PC-9 (cell line): ENCODE results near the gene TMEM132E. TPM values are rescaled to one million over a fixed set of nuclear protein-coding genes. Genes with fewer than 3 reads are reported as not detected.

Experiments used
- BruUV-seq: library from RNA; stranded (reverse); fragments of 400-500 nt; replicated peaks from 2 replicates; lab custom pipeline; 2021; lab: Mats Ljungman, UMichigan
- CTCF ChIA-PET: fragments of 300-600 bp; sonication (Branson Sonifier 250); formaldehyde crosslinking; loops from one replicate; lab custom pipeline; 2022; ENCODE audit warnings: antibody characterized with exemption; lab: Charles Lee
- POLR2A ChIA-PET: fragments of 300-600 bp; sonication (Branson Sonifier 250); formaldehyde crosslinking; loops from one replicate; lab custom pipeline; 2022; ENCODE audit warnings: antibody characterized with exemption; ENCODE audit not compliant: unreplicated experiment; lab: Charles Lee
- DNase-seq, 2 experiments: peaks; one replicate each; pipeline versions ENCODE4 v3.0.0 to v3.0.0-alpha.2; 2015 to 2022; ENCODE audit warnings: mixed read lengths in 1 of 2
- H2AFZ ChIP-seq: fragments of 200-600 bp; sonication (generic); 2 replicates; pipeline ENCODE4 v1.8.1; 2017; ENCODE audit warnings: antibody characterized with exemption
- H3F3A ChIP-seq: fragments of 200-600 bp; sonication (generic); 2 replicates; pipeline ENCODE4 v1.8.1; 2017; ENCODE audit warnings: antibody characterized with exemption, mild to moderate bottlenecking, low read depth; ENCODE audit not compliant: insufficient read depth
- H3K27ac ChIP-seq: fragments of 200-600 bp; sonication (generic); 2 replicates; pipeline ENCODE4 v1.6.1; 2016; ENCODE audit warnings: mixed run types
- H3K27me3 ChIP-seq: fragments of 200-600 bp; sonication (generic); 2 replicates; pipeline ENCODE4 v1.6.1; 2016; ENCODE audit warnings: low read depth, mixed run types; ENCODE audit not compliant: insufficient read depth
- H3K36me3 ChIP-seq: fragments of 200-600 bp; sonication (generic); 2 replicates; pipeline ENCODE4 v1.6.1; 2016; ENCODE audit warnings: low read depth, mixed run types
- H3K4me1 ChIP-seq: fragments of 200-600 bp; sonication (generic); replicated peaks from 2 replicates; pipeline ENCODE4 v1.6.1; 2016; ENCODE audit warnings: mixed run types; ENCODE audit not compliant: insufficient read depth
- H3K4me2 ChIP-seq: fragments of 200-600 bp; sonication (generic); 2 replicates; pipeline ENCODE4 v1.6.1; 2017; ENCODE audit warnings: mixed run types
- H3K4me3 ChIP-seq: fragments of 200-600 bp; sonication (generic); 2 replicates; pipeline ENCODE4 v1.6.1; 2016; ENCODE audit warnings: mixed run types
- H3K79me2 ChIP-seq: fragments of 200-600 bp; sonication (generic); 2 replicates; pipeline ENCODE4 v1.6.1; 2017; ENCODE audit warnings: low read depth, mixed run types
- H3K9me2 ChIP-seq: fragments of 200-600 bp; sonication (generic); 2 replicates; pipeline ENCODE4 v1.8.1; 2017; ENCODE audit warnings: mild to moderate bottlenecking; ENCODE audit not compliant: insufficient read depth
- H3K9me3 ChIP-seq: fragments of 200-600 bp; sonication (generic); 2 replicates; pipeline ENCODE4 v1.8.1; 2016; ENCODE audit warnings: low read depth; ENCODE audit not compliant: insufficient read depth
- H4K20me1 ChIP-seq: fragments of 200-600 bp; sonication (generic); 2 replicates; pipeline ENCODE4 v1.8.1; 2017; ENCODE audit not compliant: insufficient read depth
- EZH2 ChIP-seq: fragments of 200-600 bp; sonication (generic); IDR thresholded peaks from 2 replicates; pipeline ENCODE4 v1.8.0; 2017; ENCODE audit warnings: antibody characterized with exemption, low read depth
- intact Hi-C: fragments of 100-400 bp; cut with micrococcal nuclease; formaldehyde crosslinking; loops from one replicate; pipeline ENCODE4 v1.10.0; 2022; ENCODE audit not compliant: unreplicated experiment
- total RNA-seq: library from RNA; stranded (reverse); gene quantifications from 2 replicates; pipeline ENCODE4 v1.2.3, GENCODE V29; 2021
- TF ChIP-seq, protein P1 (sequence below): fragments of 200-600 bp; sonication (generic); conservative IDR thresholded peaks from 2 replicates; pipeline ENCODE4 v1.6.1; 2017; ENCODE audit warnings: mixed run types, antibody characterized with exemption, mild to moderate bottlenecking, moderate library complexity

TMEM132E gene
- total RNA-seq, 1 experiment from 2014 or later, result not detected

DNA sequence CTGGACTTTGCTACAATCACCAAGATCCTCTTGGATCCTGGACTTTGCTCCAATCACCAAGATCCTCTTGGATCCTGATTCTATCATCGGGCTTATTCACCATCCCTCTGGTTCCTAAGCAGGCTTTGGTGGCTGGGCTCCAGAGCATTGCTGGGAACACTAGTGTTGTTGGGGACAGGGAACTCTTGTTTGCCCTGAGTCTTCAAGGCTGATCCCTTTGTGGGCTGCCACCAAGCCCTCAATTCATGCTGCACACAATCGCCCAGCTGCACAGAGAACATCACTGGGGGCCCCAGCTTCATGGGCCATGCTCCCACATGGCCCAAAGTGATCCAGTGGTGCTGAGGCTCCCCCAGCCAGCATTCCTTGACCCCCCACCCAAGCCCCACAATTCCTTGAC is 88.3 kb downstream of the TMEM132E start:
- Histone ChIP-seq H3K36me3 (no peaks in the 10 kb centered on the region), H3K9me2 (no peaks in the 10 kb centered on the region)
- CTCF ChIA-PET, result no interaction called here

DNA sequence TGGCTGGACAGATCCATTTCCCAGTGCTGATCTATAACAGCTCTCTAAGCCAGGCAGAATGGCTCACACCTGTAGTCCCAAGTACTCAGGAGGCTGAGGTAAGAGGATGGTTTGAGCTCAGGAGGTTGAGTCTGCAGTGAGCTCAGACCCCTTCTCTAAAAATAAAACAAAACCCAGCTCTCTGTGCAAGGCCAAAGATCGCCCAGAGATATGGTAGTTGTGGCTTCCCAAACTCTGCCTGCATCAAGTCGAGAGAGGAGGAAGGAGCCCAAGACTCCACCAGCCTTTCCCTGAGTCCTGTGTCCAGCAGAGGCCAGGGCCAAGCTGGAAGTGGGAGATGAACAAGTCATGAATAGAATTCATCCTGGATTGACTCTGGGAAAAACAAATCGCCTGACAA is 88.8 kb downstream of the TMEM132E start:
- BruUV-seq, result no TSS peak
- TF ChIP-seq, protein P1, sequence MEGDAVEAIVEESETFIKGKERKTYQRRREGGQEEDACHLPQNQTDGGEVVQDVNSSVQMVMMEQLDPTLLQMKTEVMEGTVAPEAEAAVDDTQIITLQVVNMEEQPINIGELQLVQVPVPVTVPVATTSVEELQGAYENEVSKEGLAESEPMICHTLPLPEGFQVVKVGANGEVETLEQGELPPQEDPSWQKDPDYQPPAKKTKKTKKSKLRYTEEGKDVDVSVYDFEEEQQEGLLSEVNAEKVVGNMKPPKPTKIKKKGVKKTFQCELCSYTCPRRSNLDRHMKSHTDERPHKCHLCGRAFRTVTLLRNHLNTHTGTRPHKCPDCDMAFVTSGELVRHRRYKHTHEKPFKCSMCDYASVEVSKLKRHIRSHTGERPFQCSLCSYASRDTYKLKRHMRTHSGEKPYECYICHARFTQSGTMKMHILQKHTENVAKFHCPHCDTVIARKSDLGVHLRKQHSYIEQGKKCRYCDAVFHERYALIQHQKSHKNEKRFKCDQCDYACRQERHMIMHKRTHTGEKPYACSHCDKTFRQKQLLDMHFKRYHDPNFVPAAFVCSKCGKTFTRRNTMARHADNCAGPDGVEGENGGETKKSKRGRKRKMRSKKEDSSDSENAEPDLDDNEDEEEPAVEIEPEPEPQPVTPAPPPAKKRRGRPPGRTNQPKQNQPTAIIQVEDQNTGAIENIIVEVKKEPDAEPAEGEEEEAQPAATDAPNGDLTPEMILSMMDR, result no peak
- no peak for TF ChIP-seq EZH2
- intact Hi-C loops, result no loop called here
- no peaks in the 10 kb centered on the region for H3K9me2 ChIP-seq
- H4K20me1 ChIP-seq, result peaks cover 4% of the 10 kb centered on the region; the same call in 1 of the 2 replicates
- POLR2A ChIA-PET, result no interaction called here
- H3K27ac ChIP-seq, result no peak overlapping the region
- H3F3A ChIP-seq, result no peaks in the 10 kb centered on the region
- H3K4me2 ChIP-seq, result no peak overlapping the region
- H3K79me2 ChIP-seq, result no peaks in the 10 kb centered on the region
- peaks cover 62% of the 10 kb centered on the region for H3K27me3 ChIP-seq
- no peaks in the 10 kb centered on the region for H3K9me3 ChIP-seq
- H3K36me3 ChIP-seq, result no peaks in the 10 kb centered on the region
- H3K4me3 ChIP-seq, result no peak overlapping the region
- DNase-seq, result no peak
- CTCF ChIA-PET, result no interaction called here
- no peak overlapping the region for H2AFZ ChIP-seq
- no peaks in the 10 kb centered on the region for H3K4me1 ChIP-seq

More for the DNA sequence above, 88.3 kb downstream of the TMEM132E start:
- Histone ChIP-seq H3K79me2 (no peaks in the 10 kb centered on the region), H3F3A (no peaks in the 10 kb centered on the region), H2AFZ (no peak overlapping the region), H3K4me1 (no peaks in the 10 kb centered on the region), H3K4me2 (no peak overlapping the region), H3K27ac (no peak overlapping the region), H3K27me3 (peaks cover 62% of the 10 kb centered on the region), H3K9me3 (no peaks in the 10 kb centered on the region), H4K20me1 (peaks cover 4% of the 10 kb centered on the region; the same call in 1 of the 2 replicates), H3K4me3 (no peak overlapping the region)
- POLR2A ChIA-PET, result no interaction called here
- no peak for DNase-seq
- no TSS peak for BruUV-seq
- TF ChIP-seq EZH2, result no peak
- TF ChIP-seq, protein P1, result no peak
- intact Hi-C loops, result no loop called here

DNA sequence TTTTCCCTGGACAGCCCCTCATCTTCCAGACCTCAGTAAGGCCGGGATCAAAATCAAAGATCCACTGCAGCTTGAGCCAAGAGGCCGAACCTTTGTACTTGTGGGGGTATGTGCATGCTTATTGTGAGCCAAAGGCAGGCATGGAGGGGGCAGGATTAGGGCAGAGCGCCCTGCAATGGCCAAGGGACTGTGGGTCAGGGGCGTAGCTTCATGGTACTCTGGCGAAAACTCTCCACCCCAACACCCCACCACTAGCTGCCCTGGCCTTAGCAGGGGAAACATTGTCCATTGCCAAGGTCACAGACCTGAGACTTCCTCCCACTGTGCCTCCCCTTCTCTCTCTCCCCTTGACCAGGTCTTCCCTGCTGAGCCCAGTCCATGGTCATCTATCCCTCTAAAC is 90.1 kb downstream of the TMEM132E start:
- intact Hi-C loops, result no loop called here
- H3F3A ChIP-seq, result no peaks in the 10 kb centered on the region
- TF ChIP-seq, protein P1, result no peak
- TF ChIP-seq EZH2, result no peak
- CTCF ChIA-PET, result no interaction called here
- no peak overlapping the region for H3K27ac ChIP-seq
- no peaks in the 10 kb centered on the region for H3K9me2 ChIP-seq
- no peak overlapping the region for H2AFZ ChIP-seq
- H3K4me2 ChIP-seq, result no peak overlapping the region
- no peaks in the 10 kb centered on the region for H3K36me3 ChIP-seq
- peaks cover 4% of the 10 kb centered on the region; the same call in 1 of the 2 replicates for H4K20me1 ChIP-seq
- H3K4me3 ChIP-seq, result no peak overlapping the region
- DNase-seq, result no peak
- H3K9me3 ChIP-seq, result no peaks in the 10 kb centered on the region
- H3K27me3 ChIP-seq, result peaks cover 54% of the 10 kb centered on the region
- no peaks in the 10 kb centered on the region for H3K79me2 ChIP-seq
- no TSS peak for BruUV-seq
- no peaks in the 10 kb centered on the region for H3K4me1 ChIP-seq
- POLR2A ChIA-PET, result no interaction called here
